Measurements from ENCODE around the gene PCK1.

Gene PCK1

DNA sequence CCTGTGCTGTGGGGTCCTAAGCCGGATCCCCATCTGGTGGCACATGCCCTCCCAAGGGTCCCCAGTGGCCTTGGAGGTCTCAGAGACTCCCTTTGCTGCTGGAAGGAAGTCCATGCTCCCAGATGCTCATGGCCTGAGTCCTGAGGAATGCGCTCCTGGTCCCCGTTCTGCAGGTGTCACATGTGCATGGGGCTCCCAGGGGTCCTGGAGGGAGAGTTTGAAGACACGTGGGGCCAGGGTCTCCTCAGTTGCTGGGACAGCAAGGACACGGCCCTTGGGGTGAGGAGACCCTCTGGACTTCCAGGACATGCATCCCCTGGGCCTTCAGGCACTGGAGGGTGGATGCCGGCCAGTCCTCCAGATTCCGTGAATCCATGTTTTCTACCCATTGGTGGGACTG lies 47.6 kb downstream of the PCK1 start:
- no peak for DNase-seq

DNA sequence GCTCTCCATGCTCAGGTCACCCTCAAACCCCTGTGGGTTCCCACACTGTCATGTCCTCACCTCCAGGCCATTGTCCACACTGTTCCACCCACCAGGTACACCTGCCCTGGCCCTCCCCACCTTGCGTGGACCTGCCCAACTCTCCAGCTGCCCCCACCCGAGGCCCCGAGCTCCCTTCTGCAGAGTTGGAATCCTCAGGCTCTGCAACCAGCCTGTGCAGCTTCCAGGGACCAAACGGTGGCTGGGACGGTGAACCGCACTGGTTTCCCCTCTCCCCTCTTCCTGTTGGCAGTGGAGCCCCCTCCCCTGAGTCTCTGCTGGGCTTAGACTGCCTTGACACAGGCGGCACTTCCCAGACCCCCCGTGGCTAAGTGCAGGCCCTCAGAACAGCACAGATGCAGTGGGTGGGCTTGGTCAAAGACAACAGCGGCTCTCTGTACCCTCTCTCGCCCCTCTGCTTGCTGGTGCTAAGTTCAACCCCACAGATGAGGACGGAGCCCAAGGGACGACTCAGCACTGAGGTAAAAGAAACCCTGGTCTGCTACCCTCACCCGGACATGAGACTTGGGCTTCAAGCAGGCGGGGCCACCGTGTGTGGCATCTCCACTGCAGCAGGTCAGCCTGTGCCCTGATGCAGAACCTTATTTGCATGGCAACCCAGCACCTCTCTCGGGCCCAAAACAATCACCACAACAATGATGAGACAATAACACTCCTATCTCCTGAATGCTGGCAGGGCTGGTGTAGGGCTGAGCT lies 48.4 kb downstream of the PCK1 start:
- no peak for DNase-seq

DNA sequence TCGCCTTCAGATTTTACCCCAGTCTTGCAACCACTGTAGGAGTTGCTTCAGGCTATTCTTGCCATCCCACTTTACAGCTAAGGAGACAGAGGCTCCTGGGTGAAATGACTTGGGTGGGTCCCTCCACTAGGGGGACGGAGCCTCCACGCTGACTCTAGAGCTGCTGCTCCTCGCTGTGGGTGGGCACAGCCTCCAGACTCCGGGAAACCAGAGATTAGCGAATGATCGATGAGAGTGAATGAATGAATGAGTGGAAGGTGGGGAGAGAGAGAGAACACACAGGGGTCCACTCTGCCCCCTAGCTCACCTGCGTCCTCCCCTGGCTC lies 48.9 kb downstream of the PCK1 start:
- DNase-seq, result no peak

DNA sequence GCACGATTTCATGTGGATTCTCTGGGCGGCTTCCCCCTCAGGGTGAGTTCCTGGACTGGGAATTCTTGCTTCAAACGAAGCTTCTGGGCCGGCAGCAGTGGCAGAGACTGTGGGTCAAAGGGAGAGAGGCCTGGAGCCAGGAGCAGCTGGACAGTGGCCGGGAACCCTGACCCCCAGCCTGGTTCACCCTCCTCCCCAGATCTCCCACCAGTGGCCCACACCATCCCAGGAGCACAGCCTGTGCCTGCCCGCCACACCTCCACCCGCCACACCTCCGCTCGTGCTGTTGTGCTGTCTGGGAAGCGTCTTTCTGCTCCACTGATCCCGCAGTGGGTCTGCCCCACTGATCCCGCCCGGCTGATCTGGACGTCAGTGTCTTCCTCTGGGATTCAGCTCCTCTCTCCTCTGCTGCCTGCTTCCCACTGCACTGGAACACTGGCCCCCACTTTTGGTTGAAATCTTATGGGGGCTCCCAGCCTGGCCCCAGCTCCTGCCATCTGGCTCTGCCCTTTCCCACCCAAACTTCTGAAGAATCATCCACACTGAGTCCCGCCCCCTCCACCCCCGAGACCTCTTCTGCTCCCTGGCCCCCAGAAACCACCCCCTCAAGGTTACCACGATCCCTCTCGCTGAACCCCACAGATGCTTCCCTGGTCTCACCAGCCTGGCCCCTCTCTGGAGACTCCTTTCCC lies 49.5 kb downstream of the PCK1 start:
- DNase-seq, result peak; percentile 13

DNA sequence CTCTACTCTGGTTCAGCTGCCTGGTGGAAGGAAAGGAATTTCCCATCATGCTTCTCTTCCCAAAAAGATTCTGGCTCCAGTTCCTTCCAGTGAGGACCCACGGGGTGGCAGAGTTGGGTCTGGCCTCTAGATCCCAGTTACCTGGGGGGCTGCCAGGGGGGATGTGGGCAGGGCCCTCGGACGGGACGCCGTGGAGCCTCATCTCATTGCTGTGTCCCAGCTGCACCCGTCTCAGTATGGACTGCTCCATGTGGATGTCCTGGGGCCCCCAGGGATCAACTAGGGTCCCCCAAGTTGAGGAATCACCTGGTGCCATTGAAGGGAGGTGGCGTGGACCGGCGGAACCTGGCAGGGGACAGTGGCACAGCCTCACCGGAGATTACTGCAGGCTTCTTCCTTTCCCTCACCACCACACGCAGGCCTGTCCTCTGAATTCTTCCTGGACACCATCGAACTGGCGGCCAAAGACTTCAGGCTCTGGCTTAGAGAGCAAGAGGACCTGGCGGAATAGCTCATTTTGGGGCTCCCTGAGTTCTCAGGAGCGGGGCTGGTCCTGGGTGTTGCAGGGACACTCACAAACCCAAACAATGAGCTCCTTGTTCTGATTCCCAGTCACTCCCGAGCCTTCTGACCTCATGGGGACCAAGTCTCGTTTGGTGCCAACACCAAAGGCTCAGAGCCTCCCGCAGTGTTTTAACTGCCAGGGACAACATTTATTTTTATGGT lies 50.8 kb downstream of the PCK1 start:
- DNase-seq, result peak; percentile 17

DNA sequence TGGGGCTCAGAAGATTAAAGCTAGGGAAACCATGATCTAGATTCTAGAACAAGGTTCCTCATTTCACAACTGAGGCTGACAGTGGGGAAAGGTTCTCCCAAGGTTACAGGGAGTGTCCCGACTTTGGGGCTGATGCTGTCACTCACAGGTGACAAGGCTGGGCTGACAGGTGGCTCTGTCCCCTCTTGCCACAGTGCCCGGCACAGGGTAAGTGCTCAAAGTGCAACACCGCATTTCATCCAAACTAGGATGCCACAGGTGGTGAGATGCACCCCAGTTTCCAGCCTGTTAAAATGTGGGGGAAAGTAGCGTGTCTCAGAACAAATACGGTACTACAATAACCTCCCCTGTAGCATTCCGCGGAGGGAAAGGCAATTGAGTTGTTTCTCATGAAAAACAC lies 51.5 kb downstream of the PCK1 start:
- DNase-seq, result peak; percentile 13

DNA sequence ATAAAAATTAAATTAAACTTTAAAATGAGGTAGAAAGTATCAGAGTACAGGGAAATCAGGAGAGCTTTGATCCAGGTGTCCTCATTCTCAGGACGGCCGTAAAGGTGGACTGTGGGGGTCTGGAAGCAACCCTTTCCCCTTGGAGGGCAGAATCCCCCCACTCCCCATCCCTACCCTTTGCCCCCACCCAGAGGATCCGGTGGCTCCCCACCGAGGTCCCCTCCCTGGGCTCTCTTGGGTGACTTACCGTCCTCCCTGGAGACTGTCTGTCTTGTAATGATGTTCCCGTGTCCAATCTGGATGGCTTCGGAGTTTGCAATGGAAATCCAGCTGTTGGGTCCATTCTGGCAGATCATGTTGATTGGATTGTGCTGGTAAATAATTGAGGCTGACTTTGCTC lies 52.0 kb downstream of the PCK1 start:
- peak; percentile 22 for DNase-seq

DNA sequence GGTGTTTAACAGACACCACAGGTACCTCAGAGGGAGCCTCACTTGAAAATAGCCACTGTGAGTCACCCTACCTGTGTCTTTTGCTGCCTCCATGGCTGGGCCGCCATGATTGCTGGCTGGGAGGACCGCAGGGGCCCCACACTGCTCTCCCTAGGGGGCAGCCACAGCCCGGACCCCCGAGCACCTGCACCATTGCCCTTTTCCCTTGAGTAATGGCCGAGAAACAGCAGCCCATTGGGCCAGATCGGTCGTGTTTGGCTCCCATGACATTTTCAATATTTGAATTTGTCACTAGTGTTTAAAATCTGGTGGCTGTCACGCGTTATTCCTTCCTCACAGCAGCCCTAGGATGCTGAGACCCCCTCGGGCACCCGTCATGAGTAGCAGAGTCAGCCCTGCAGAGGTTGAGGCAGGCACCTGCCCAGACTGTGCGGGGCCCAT lies 52.6 kb downstream of the PCK1 start:
- DNase-seq, result no peak

DNA sequence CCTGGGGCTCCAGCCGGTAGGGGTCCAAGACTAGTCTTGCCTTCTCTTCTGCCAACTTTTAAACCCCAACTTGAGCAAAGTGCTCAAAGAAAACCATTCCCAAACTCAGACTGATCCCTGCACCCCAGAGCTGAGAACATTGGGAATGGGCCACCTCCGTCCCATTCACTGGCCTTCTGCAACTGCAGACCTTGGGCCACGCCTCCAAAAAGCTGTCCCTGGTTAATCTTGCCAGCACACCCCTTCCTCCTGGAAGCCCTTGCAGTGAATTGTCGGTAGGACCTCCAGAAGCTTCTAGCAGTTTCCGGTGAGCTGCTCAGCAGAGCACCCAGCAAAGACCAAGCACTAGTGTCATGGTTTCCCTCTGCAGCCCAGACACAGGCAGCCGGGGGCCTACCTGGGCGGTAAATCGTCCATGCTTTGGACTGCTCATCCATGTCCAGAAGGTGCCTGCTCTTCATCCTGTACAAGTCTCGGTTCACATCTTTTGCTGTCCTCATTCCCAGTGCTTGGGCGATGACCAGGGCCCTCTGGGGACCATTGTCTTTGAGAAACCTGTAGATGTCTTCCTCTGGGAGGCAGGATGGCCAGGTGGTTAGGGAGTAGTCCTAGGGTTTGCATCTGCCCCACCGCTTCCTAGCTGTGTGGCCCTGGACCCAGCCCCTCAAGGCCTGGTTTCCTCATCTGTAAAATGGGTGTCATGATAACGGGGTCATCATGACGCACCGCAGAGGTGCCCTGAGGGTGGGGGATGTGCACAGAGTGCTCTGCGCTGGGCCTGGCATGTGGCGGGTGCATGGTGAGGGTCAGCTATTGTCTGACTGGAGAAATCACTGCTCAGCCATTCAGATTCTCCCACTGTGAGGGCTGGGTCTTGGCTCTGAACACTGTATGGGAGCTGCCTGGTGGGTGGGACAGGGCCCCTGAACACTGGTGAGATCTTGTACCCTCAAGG lies 53.9 kb downstream of the PCK1 start:
- DNase-seq, result no peak

DNA sequence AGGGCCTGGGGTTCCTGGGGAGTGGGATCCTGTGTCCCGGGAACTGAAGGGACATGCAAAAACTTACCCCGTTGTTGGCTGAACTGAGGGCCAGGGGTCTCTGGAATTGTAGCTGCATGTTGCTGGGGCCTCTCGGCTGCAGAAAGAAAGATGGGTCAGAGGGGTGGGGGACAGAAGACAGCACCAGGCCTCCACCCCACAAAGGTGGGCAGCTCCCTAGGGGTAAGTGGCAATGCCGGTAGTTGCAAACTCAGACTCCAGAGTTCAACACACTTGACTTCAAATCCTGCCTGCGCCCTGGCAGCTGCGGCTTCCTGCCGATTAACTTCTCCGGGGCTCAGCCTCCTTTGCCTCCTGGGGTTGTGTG lies 54.5 kb downstream of the PCK1 start:
- no peak for DNase-seq

DNA sequence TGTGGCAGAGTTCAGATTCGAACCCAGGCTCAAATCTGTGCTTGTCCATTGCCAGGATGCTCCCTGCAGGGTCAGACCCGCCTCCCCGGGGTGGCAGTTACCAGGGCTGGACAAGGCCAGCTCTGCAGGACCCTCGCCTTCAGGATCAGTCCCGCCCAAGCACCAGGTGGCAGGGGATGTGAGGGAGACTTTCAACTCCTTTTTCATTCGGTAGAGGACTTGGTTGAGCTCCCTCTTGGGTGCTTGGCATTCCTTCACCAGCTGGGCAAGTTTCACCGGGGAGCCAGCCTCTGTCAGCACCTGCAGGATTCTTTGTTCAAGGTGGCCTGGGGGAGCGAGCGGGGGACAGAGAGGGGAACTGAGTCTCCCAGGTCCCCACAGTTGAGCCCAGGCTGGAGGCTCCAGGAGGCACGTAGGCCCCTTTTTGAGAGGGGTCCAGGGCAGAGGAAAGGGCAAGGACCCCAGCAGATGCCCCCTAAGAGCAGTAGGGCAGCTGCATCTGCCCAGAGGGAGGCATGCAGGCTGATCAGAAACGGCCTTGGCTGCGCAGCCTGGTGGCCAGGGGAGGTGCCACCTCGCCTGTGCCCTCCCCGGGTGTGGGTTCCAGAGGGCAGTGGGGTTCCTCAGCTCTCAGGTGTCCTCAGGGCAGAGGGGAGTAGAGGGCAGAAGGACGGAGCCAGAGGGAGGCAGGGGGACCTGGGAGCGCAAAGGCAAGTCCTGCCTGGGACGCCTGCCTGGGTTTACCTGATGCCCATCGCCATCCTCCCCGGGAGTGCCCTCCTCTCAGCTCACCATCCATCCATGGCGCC lies 55.4 kb downstream of the PCK1 start:
- DNase-seq, result no peak

DNA sequence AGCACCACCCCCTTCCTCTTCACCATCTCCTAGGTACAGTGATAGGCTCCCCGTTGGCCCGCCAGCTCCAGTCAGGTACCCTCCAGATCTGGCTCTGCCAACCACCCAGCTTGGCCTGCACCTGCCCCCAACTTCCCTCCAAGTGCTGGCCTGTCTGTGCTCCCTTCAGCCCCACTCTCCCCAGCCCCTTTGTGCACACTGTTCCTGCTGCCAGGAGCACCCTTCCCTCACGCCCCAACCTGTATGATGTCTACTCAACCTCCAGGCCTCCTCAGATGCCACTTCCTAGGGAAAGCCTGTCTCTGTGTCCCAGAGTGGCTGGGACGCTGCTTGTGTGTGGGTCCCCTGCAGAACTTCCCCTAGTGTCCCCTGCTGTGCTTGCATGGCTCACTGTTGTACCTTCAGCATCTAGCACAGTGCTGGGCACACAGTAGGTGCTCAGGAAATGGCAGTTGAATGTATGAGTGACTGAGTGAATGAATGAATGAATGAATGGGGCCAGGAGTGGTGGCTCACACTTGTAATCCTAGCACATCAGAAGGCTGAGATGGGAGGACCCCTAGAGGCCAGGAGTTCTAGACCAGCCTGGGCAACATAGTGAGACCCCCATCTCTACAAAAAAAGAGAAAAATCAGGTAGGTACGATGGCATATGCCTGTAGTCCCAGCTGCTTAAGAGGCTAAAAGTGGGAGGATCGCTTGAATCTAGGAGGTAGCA lies 56.3 kb downstream of the PCK1 start:
- no peak for DNase-seq
